Stimulated activated CD4-positive, alpha-beta T cell treated with anti-CD3 and anti-CD28 coated beads, Interleukin-1b, Interleukin-23, amount 100 ng/mL, for 48 hours (primary cell): ENCODE data around the gene L1CAM.
"Not testable (repeated sequence)": the region's sequence is repeated elsewhere in the genome, so short reads cannot be mapped to it uniquely, and the experiment has no call there.

Experiments
- DNase-seq: peaks from one replicate; pipeline ENCODE4 v3.0.0-alpha.2; 2020

The L1CAM gene

DNA sequence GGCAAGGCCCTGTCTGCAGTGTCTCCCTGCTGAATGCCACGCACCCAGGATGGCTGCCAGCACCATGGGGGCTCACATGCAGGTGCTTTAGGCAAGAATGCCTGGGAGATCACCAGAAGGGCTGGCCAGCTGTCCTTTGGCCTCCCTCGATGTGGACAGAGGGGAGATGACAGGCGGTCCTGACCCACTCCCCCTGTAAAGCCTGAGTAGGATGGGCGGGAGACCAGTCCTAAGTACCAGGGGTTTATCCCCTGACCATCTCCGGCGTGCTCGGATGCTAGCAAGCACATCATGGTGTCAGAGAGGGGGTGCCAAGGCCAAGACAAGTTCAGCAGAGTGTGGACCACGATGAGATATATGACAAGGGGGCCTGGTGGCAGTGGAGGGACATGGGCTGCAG lies 60.9 kb downstream of the L1CAM start:
- no peak for DNase-seq

DNA sequence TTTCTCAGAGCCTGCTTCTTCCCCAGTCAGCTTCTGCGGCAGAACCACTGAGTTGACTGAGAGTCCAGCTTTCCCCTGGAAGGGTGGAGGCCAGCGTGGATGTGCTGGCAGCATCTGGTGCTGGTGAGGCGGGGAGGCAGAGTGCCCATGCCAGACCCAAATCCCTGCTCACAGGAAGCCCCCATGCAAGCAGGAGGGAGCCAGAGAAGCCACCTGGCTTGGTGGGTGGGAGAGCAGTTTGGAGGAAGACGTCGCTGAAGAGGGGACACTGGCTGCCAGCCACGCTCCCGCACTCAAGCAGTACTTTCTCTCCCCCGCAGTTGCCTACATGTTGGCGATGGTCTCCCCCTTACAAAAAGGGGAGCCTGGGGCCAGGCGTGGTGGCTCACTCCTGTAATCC lies 61.6 kb downstream of the L1CAM start:
- DNase-seq: no peak

DNA sequence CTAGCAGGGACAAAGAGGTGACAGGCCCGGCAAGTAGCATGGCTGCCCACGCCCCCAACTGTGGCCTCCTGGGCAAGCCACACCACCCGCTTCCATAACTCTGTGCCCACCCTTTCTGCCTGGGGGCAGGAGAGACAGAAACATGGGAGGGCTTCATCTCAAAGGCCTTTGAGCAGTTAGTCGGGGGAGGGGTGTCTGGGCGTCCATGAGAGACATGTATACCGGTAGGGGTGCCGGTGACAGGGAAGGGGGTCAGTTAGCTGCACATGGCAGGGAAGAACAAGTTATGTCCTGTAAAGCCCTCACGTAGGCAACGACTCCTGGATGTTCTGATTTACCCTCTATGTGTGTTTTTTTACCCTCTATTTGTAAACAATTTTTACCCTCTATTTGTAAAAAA lies 64.9 kb downstream of the L1CAM start:
- no peak for DNase-seq

DNA sequence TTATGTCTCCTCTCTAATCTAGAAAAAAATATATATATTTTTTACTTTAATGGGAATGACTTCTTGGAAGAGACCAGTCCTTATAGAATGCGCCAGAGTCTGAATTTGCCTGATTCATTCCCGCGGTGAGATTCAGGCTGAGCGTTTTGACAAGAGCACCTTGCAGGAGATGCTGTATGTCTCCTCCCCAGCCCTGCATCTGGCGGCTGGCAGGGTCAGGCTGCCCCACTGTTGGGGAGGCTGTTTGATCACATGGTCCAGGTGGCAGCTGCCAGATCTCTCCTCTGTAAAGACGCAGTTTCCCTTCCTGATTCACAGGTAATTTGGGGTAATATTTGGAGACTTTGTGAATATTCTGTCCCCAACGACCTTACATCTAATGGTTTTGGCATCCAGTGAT lies 65.4 kb downstream of the L1CAM start:
- no peak for DNase-seq

DNA sequence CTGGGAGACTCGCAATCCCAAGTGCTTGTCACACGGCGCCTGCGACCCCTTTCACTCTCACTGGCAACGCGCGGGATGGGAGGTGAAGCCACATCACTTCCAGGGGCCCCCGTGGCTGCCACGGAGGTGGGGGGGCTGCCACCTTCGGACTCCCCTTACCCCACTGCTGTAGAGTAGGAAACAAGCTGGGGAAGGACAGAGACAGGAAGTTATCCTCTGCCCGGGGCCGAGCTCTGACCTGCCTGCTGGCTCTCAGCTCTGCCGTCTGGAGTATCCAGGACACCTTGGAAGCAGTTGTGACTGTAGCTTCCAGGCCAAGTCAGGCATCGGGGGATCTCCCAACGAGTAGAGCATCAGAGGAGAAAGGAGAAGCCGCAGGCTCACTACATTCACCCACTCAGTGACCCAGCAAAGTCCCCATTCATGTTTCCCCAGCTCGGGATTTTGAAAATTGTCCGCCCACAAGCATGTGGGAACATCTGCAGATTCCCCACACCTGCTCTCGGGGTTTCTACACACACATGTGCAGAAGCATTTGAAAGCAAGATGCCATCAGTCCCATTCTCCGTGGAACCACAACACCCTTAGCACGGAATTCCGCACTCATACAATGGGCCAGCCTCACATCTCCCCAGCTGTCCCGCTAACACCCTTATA lies 66.5 kb downstream of the L1CAM start:
- DNase-seq: no peak

DNA sequence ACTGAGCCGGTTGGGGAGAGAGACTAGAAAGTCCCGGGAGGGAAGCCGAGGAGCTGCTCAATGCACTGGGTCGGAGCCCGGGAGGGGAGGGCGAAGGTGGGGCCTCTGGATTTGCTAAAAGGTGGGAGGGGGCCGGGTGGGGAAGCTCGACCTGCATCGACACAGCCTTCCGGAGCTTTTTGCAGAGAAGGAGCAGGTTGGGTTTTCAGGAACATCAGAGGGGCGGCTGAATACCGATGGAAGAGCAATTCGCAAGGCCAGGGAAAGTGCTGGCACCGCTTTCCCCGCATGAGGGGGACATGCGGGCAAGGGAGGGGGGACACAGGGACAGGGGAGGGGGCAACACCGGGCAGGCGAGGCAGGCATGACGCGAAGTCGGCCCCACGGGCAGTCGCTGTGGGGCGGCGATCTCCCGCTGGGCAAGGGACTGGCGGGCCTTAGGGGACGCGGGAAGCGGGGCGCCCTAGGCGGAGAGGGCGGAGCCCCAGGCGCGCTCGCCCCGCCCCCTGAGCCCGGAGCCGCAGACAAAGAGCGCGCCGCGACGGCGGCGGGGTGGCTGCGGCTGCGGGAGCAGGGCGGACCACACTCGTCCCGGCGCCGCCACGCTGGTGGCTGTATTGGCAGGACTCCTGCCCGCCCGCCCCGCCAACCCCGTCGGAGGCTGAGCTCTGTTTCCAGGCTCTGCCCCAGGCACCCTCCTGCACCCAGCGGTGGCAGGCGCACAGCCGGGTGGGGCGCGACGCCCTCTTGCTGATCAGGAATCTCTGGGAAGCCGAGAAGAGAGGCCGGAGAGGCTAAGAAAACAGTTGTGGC lies 67.2 kb downstream of the L1CAM start:
- peak; percentile 30 for DNase-seq

DNA sequence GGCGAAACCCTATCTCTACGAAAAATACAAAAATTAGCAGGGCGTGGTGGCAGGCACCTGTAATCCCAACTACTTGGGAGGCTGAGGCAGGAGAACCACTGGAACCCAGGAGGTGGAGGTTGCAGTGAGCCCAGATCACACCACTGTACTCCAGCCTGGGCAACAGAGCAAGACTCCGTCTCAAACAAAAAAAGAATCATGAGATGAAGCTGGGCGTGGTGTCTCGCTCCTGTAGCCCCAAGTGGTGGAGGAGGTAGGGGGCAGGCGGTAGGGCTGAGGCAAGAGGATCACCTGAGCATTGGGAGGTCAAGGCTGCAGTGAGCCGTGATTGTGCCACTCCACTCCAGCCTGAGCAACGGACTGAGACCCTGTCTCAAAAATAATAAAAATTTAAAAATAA lies 67.9 kb downstream of the L1CAM start:
- not testable (repeated sequence) for DNase-seq

DNA sequence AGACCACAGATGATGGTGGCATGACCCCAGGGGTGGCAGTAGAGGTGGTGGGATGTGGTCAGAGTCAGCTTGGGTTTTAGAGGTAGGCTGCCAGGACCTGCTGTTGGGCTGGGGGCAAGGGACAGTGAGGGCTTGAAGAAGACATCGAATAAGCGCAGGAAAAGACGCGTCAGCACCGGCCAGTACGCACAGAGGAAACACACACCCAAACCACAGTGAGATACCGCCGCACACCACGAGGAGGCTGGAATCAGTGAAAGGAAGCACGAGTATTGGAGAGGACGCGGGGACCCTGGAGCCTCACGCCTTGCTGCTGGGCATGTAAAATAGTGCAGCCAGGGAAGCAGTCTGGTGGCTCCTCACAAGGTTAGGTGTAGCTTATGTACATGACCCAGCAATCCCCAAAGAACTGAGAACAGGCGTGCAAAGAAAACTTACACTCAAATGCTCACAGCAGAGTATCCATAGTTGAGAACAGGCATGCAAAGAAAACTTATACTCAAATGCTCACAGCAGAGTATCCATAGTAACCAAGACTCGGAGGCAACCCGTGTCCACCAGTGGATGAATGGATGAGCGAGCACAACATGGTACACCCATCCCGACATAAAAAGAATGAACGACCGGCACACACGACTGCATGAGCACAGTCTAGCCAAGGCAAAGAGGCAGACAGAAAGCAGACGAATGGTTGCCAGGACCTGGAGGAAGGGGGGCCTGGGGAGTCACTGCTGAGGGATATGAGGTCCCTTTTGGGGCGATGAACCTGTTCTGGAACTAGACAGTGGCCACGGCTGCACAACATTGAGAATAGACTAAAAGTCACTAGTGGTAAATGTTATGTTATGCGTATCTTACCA lies 68.9 kb downstream of the L1CAM start:
- peak; percentile 30 for DNase-seq

DNA sequence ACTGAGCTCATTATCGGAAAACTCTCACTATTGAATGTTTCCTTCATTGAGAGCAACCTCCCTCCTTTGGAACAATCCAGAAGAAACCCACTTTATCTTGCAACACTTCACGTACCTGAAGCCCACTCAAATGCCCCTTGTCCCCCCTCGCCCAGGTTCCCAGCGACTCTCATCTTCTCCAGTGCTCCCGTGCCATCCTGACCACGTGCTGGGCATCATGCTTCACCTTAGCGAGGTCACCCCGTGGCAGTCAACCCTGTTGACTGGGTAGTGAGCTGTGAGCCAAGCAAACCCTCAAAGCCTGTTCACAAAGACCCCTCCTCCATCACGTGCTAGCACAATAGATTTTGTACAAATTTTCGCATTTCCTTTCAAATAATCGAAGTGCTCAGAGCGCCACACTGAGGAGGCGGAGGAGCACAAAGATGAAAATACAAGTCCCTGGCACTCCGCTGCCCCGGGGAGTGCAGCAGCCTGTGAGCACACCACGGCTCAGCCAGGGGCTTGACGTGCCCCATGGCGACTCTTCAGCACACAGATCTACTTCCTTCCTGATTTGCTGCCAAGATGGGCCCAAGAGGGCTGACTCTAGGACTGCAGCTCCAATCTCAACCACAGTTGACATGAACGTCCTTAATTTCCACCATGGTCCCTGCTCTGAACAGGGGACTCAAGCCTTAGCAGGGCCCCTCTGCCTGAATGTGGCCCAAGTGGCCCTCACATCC lies 71.2 kb downstream of the L1CAM start:
- no peak for DNase-seq

DNA sequence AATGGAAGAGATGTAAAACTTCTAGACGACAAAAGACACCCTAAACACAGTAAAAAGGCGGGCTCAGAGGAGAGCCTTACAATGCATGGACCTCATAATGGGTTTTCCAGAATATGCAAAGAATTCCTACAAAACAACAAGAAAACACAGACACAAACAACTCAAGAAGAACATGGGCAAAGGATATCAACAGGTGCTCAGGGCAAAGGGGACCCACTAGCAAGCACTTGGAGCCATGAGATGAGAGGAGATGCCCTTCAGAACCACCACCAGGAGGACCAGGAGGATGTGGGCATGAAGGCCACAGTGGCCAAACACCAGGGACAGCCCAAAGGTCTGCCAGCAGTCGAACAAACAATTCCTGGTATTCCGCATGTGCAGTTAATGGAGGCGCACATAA lies 72.8 kb downstream of the L1CAM start:
- no peak for DNase-seq

DNA sequence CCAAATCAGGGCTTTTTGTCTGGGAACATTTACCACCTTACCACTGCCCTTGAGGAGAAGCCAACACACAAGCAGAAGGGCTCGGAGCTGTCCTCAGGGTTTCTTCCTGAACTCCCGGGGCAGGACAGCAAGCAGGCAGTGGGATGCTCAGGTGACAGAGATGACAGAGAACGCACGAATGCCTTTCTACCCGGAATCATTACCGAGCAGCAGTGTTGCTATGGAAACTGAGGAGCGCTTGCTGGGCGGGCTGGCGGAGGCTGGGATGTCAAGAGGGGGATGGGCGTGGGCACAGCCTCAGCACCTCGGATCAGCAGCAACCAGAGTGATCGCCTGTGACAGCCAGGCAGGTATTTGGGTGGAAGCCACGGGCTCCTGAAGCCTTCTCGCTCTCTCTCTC lies 73.8 kb downstream of the L1CAM start:
- DNase-seq: no peak
